HG02798 (cell line): Measurements from ENCODE around the gene TRMT61A.

ENCODE experiments used
- ATAC-seq: cut with Tn5 transposase; IDR thresholded peaks from one replicate; pipeline ENCODE4 v1.9.1; 2021; ENCODE audit warnings: mild to moderate bottlenecking; ENCODE audit not compliant: unreplicated experiment, poor library complexity

TRMT61A gene

DNA sequence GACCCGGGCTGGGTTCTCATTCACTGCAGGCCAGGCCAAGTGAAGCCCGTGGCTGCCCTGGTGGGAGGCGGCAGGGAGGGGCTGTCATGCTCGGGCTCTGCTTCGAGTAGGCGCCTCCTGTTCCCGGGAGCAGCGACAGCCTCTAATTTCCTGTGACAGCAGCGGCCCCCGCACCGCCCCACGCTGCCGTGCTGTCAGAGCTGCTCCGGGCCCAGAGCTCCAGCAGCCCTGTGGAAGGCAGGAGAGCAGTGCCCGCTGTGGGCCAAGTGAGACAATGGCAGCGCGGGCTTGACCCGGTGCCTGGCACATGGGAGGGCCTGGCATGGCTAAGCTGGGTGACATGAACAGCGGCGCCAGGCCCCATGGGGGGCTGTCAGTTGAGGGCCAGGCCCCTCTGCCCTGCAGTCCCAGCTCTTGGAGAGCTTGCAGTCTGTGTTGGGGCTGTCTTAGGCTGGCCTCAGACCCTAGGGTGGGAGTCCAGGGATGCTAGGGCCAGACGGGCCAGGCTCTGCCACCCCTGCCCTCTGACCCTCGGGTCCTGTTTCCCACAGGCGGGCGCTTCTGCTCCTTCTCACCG lies 5.1 kb downstream of the TRMT61A start:
- no peak for ATAC-seq

DNA sequence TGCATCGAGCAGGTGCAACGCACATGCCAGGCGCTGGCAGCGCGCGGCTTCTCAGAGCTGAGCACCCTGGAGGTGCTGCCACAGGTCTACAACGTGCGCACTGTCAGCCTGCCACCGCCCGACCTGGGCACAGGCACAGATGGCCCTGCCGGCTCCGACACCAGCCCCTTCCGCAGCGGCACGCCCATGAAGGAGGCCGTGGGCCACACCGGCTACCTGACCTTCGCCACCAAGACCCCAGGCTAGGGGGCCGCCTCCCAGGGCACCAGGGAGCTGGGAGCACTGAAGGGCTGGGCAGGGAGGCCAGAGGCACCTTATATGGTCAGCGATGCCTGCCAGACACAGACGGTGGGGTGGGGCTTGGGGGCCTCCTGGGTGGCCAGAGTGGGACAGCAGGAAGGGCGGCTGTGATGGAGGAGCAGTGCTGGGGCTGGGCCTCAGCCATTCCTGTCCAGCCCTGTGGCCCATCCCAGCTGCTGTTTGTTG lies 5.6 kb downstream of the TRMT61A start:
- no peak for ATAC-seq

DNA sequence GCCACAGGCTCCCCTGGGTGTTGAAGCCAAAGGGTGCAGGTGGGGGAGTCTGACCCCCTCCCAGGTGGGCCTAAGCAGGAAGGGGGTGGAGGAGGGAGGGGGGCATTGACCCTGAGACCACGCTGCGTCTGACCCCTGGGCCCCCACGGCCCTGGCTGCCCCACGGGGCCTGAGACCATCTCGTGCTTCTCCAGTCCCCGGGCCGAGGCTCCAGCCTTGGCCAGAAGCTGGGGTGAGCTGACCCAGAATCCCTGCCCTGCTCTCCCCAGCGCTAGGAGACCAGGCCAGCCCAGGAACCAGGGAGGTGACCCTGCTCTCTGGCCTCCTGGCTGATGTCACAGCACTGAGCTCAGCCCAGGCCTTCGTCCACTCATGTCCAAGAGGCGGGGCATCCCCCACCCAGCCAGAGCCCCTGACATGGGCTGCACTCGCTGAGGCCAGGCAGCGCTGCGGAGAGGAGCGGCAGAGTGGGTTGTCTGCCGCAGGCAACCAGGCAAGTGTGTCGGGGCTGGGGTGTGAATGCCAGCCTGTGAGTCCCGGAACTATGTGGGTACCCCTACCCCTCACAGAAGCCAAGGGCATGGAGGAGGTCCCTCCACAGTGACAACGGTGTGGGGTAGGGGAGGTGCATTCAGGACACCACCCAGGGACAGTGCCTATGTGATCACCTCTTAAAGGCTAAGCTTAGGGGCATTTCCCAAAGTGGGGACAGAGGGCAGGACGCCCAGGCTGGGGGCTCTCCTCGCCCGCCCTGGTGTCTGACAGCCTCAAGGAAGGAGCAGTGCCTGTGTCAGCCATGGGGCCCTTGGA lies 6.3 kb downstream of the TRMT61A start:
- ATAC-seq: no peak

DNA sequence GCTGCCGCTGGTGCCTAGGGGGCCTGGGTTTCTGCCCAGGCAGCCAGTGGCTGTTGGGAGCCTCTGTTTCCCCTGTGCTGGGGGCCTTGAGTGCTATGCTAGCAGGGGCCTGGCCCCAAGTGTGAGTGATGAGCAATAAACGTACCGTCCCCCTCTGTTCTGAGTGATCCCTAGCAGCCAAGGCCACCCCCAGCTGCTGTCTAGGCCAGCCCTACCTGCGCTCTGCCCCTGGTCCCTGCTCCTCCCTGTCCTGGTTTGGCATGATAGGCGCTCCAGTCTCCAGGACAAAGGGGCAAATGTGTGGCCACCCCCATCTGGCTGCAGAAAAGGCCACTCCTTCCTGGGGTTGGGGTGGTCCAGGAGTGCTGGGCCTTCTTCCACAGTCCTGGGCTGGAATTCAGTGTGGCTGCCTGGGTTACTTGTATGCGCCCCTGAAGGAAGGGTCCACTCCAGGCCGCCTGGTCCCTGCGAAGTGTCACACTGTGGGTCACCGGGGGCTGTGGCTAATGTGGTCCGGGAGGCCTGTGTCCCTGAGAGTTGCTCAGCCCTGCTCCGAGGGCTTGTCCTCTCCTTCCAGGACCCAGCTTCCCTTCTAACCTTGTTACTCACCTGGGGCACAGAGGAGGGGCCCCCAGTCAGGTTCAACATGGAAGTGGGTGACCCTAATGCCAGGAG lies 7.0 kb downstream of the TRMT61A start:
- ATAC-seq: no peak

DNA sequence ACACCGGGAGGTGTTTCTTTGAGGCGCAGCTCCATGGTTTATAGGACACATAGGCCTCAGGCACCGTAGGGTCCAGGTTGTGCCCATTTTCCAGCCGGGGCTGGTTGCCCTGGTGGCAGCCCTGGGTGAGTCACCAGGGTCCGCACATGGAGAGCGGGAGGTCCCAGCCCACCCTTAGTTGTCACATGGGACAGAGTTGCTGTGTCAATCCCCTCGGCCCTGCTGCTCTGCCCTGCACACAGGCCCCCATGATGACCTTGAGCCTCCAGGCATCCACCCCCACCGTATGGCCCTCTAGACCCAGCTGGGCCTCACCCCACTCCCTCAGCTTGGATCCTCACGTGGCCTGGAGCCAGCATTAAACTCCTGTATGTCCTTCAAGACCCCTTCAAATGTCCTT lies 7.7 kb downstream of the TRMT61A start:
- ATAC-seq: no peak

DNA sequence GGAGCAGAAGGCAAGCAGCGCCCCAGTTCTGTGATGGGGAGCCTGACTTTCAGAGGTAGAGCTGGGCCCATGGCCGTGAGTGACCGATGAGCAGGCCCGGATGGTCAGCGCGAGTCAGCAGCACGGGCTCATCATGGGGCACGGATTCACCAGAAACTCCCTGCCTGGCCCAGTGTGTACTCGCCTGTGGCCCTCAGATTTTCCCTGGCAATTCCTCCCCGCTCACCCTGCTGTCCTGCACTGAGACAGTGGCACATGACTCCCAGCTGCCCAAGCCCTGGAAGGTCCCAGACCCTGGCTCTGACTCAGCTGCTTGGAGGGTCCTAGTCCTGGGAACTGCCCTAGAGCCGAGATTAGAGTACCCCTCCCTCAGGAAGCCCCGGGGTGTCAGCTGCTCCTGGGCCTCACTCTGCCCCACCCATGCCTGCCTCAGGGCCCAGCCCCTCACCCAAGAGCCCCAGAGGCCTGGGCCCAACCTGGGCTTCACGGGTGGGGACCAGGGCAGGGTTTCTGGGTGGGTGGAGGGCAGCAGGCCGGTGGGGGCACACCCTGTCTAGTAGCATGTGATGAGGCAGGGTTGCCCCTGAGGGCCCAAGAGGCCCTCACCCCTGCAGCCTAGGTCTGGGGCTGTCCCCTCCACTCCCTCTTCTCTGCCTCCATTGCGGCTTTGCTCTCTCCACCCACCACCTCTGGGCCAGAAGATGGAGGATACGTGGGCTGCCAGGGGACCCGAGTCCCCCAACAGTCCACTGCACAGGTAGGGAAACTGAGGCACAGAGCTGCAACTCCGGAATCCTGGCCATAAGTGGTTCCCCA lies 8.4 kb downstream of the TRMT61A start:
- no peak for ATAC-seq

DNA sequence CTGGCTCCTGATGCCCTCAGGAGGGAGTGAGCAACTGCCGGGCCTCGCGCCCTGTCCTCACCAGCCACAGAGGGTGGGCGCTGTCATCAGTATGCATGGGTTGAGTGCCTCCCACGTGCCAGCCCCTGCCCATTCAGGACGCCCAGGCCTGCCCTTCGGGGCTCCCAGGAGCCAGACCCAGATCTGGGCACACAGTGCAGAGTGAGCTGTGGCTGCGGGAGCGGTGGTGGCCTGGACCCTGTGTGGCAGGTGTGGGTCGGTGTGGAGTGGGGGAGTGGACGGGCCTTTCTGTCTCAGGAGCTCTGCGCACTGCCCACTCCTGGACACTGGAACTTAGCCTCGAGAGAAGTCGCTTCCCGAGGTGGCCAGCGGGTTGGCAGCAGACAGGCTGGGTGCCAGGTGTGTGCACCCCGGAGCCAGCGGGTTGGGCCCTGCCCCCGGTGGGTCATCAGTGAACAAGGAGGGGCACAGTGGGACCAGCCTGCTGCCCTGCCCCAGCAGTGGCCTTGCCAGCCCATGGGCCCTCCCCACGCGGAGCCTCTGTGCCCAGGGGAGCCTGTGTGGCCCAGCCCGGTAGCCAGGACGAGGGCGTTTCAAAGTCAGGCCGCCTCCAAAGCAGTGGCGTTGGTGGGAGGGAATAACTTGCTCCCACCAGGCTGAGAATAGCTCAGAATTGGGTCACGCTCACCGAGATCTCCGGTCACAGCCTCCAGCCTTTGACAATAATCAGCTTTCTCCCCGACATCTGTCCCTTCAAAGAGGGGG lies 9.5 kb downstream of the TRMT61A start:
- ATAC-seq: no peak

DNA sequence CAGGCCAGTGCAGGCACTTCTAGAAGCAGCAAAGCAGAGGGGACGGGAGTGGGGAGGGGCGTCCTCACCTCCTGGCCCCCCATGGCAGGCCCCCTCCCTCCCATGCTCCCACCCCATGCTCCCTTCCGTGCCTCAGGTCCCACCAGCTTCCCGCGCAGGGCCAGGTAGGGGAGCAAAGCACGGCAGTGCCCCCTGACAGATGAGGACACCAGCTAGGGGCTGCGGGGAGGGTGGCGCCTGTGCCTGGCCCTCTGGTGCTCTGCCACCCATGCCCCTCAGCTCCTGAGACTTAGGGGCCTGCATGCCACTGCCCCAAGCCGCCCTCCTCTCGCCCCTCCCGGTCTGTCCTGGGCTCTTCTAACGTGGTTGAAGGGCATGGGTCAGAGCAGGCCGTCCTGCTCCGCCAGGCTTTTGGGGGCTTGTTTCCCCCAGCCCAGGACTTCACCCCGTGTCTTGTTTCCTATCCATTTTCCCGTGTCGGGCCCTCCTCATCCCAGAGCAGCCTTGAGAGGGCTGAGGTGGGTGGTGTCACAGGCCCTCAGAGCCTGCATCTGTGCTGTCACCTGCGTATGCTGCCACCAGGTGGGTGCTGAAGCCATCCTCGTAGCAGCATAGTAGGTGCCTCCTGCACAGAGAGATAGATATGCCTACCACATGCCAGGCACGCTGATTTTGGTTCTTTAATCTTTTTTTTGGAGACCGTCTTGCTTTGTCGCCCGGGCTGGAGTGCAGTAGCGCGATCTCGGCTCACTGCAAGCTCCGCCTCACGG lies 10.2 kb downstream of the TRMT61A start:
- ATAC-seq: no peak

DNA sequence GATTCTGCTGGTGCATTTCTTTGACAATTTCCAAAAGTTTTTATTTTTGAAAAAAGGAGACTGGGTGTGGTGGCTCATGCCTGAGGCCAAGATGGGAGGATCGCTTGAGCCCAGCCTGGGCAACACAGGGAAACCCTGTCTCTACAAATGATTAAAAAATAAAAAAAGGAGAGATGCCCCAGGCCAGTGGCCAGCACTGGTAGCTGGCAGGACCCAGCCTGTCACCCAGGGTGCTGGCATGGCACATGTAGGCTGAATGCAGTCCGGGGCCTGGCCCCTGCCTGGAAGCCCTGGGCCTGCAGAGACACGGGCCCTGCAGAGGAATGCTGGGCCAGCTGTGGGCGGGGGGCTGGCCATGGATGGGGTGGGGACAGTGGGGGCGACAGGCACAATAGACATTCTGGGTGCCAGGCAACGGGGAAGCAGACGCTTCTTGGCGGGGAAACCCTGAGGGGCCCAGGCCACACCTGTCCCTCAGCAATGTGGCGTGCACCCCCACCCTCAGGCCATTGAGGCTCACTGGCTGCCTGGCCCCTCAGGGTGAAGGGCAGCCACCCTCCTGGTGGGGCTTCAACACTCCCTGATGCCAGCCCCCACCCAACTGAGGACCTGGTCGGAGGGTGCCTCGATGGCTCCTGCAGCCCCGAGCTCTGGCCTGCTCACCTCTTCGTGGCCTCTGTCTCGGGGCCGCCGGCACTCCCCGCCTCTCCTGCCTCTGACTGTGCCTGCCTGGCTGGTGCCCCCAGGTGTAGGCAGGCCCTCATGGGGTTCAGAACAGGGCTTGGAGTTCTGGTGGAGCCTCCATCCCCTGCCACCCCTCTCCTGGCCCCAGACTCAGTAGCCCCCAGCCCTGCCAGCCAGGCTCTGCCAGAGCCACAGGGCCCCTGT lies 12.1 kb downstream of the TRMT61A start:
- no peak for ATAC-seq

DNA sequence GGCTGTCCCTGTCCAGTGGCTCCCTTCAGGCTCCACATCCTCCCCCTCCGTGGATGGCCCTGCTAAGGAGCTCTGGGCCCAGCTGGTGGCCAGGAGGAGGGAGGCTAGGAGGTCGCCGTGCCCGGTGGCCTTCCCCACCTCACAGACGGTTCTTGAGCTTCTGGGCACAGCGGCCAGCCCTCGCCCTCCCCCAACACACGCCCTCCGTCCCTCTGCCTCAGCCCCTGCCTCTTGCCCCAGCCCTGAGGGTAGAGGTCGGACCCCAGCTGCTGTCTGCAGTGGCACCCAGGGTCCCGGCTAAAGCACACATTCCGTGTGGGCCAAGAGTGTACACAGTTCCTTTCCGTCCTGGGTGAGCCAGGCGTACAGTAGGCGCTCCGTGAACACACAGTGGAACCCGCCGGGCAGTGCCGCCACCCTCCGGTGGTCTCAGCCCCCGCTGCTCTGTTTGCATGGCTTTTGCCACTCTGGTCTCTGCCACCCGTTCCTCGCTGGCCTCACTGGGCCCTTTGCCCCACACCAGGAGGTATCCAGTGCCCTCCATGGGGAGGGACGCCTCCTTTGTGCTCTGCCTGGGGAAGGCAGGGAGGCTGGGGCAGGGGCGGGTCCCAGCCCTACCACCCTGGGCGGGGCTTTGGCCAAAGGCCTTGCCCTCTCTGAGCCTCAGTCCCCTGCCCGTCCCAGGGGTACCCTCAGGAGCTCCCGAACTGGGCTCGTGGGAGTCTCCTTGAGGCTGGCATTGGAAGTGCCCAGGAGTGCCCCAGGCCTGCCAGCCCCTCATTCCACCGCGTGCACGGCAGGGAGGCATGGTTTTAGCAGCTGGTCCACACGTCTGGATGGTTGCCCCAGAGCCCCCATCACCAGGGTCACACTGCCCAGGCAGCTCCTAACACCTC lies 13.0 kb downstream of the TRMT61A start:
- ATAC-seq: no peak

DNA sequence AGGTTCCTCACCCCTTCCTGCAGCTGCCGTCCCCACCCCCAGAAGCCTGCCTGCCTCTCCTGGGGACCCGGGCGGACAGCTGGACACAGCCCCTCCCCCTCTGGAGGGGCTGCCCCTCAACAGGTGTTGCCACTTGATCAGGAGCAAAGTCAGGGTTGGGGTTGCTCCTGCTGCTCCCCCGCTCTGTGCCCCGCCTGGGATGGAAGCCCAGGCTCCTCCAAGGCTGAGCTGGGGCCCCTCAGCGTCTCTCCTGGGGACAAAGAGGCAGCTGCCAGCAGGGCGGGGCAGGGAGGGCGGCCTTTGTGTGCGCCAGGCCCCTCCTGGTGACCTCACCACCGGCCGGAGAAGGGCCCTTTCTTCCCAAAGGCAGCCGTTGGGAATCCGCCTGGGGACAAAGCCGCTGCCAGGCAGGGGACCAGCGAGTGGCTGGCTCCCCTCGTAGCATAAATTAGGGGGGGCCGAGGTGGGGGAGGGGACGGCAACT lies 13.7 kb downstream of the TRMT61A start:
- no peak for ATAC-seq

DNA sequence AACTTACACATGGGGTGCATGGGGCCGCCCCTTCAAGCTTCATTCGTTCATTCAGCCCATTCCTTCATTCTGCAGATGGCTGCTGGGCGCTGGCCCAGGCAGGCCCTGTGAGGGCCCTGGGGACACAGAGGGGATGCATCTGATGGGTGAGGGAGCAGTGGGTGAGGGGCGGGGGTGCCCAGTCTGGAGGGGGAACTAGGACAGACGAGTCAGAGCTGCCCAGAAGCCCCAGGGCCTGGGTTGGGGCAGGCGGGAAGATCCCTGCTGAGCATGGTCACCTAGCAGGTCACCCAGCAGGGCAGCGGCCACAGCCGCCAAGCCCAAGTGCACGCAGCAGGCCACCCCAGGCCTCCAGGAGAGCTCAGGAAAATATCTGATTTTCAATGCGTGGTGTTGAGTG lies 14.1 kb downstream of the TRMT61A start:
- ATAC-seq: no peak

DNA sequence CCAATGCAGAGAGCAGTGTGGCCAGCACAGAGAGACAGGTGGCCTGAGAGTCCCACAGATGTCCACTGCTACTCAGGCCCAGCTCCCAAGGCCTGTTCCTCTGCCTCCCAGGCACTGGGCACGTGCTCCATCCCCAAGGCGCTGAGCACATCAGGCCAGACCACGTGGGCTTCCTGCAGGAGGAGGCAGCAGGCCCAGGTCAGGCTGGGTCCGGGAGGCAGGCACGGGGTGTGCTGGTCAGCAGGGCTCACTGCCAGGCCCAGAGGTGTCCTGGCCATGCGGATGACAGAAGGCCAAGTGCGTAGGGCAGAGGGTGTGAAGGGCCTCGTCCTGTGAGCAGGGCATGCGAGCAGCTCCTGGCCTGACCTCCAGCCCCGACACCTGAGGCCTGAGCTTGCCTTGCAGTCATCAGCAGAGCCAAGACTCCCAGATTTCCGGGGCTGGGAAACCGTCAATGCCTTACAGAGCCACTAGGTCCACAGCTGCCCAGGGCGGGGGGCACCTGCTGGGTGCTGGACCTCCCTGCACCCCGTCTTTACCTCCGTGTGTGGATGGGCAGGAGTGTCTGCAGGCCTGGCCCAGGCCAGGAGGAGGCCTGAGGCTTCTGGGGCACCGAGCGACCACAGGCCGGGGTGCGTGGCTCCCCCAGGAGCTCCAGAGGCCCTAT lies 14.9 kb downstream of the TRMT61A start:
- no peak for ATAC-seq

DNA sequence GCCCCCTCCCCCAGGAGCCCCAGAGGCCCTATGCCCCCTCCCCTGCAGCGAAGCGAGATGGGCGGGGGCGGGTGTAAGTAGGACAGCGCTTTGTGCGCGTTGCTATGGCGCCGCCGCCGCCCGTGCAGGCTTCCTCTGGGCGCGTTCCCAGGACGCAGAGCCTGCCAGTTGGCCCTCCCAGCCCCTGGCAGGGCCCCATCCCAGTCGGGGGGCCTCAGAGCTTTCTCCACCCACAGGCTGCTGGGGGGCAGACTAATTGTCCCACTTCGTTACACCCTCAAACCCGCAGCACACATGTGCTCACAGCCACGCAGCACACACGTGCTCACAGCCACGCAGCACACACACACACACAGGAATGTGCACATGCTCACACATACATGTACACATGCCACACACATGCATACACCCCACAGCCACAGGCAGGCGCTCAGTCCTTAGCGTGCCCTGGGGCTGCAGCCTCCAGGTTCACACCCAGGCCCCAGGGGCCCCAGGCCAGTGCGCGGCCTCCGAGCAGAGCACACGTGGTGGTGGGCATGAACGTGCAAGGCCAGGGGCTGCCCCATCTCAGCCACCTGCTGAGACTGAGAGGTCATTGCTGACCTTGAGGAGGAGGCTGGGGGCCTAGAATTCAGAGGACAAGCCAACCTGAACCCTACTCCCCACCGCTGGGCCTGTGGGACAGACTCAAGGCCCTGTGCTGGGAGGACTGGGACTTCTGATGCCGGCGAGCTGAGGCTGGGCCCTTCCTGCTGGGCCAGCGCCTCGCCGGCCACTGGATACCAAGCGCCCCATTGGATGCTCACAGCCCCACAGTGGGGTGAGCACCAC lies 15.6 kb downstream of the TRMT61A start:
- no peak for ATAC-seq

DNA sequence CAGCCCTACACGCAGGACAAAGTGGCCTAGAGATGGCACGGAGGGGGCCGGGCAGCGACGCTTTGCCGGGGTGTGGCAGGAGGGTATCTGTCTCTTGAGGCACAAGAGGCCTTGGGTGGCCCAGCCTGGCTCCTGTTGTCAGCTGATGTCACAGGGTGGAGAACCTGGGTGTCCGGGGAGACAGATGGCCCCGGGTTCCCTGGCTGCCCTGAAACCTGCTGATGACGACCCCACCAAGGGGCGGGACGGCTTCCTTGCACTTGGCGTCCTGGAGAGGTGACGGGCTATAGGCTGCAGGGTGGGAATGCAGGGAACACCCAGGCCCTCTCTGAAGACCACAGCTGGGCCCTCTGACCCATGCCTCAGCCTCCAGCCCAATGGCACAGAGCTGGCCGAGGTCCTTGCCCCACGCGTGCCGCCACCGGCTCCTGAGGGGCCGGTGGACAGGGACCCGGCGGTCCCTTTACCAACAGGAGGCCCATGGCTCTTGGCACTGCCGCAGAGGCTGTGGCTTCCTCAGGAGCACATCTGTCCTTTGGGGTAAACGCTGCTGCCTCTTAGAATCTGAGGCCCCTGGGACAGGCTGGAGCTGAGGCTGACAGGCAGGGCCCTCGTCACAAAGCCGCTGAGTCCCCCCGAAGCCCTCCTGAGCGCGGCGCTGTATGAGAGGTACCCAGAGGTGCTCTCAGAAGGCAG lies 16.4 kb downstream of the TRMT61A start:
- no peak for ATAC-seq
